Measurements from ENCODE around the gene CCNH.

CCNH gene
- 54.6 to 60.5 reads per million in 2 experiments for total RNA-seq

- peak; percentile 95 for DNase-seq (ENCODE audit: low read depth)
Measured at GRCh38 chr5:87412630-87413342, at the start of gene CCNH. CCNH (minus strand) TSS chr5:87412930; CDS start chr5:87412794, 136 bp downstream.

DNA sequence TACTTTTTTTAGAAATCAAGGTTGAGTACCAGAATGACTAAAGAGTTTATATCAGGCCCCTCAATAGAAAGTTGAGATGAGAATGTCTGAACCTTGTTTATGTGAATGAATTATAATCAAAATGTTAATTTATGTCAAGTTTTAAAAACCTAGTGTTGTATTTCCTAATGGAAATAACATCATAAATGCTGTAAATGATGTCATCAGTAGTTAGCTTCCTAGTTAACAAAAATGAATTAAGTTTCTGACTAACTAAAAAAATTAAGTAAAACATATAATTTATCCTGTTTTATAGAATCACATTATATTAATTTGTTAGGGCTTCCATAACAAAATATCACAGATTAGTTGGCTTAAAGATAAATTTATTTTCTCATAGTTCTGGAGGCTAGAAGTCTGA, 45.0 kb upstream of the CCNH start:
- no peak for DNase-seq (ENCODE audit: low read depth)

DNA sequence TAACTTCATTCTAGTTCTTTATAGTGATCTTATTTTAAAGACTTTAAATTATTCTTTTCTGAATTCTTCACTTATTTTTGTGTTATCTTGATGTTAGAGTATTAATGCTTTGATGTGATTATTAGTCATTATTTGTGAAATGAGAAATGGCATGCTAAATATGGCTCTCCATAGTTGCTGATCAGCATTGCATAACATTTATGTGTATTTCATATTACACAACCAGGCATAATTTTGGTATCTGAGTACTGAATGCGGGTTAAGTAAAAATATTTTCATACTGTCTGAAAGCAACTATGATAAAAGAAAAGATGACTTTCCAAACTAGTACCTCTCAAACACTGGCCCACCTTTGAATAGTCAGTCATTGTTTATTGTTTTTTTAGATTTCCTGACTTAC, 41.1 kb upstream of the CCNH start:
- DNase-seq (ENCODE audit: low read depth): no peak

- DNase-seq (ENCODE audit: low read depth): no peak
Measured at GRCh38 chr5:87452837-87453236, 40.1 kb upstream of the CCNH start.

GRCh38 chr5:87442419-87442818, 29.7 kb upstream of the CCNH start:
- DNase-seq (ENCODE audit: low read depth): no peak

DNA sequence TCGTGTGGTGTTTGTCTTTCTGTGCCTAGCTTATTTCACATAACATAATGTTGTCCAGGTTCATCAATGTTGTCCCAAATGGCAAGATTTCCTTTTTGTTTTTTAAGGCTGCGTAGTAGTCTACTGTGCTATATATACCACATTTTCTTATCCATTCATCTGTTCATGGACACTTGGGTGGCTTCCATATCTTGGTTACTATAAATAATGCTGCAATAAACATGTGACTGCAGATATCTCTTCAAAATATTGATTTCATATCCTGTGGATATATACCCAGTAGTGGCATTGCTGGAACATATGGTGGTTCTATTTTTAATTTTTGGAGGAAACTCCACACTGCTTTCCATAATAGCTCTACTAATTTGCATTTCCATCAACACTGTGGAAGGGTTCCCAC, 25.5 kb upstream of the CCNH start:
- DNase-seq (ENCODE audit: low read depth): no peak

- DNase-seq (ENCODE audit: low read depth): no peak
Measured at GRCh38 chr5:87437724-87438123, 25.0 kb upstream of the CCNH start.

- no peak for DNase-seq (ENCODE audit: low read depth)
Measured at GRCh38 chr5:87435144-87435694, 22.5 kb upstream of the CCNH start.

DNA sequence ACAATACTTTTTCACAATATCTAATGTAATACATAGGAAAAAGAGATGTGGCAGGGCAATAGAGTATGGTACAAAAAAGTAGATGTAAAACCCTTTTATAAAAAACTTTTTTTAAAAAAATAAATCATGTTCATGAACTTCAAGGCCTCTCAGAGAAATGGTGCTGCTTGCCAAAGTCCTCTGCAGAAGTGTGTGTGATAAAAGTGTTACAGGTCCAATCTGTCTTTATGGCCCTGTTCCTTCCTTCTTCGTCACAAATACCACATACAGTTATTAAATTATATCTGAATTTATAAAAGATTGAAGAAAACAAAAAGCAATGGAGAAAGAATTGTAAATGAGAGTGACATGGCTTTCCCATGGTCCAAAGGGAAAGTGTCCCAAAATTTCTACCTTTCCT, 21.7 kb upstream of the CCNH start:
- no peak for DNase-seq (ENCODE audit: low read depth)

DNA sequence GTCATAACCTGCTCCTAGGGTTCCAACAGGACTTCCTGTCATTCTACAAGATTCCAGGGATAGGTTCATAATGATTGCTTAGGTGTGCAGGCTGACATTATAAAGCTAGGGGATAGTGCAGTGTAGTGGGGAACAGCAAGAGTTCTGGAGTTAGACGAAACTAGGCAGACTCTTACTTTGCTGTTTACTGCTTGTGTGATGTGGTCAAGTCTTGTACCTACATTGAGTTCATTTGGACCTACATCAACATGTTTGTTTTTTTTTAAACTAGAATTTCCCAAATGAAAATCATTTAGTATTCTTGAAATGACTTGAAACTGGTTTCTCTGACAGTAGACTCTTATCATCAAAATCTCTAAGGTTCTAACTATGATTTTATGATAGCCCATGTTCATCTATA, 21.2 kb upstream of the CCNH start:
- DNase-seq (ENCODE audit: low read depth): no peak

DNA sequence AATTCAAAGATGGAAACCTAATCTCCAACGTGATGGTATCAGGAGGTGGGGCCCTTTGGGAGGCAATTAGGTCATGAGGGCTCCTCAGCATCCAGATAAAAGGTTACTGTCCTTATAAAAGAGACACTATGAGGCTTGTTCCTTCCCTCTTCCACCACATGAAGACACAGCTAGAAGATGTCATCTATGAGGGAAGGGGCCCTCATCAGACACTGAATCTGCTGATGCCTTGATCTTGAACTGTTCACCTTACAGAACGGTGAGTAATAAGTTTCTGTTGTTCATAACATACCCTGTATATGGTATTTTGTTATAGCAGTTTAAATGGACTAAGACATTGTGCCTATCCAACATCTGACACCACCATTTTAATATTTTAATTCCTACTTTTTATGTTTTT, 19.7 kb upstream of the CCNH start:
- DNase-seq (ENCODE audit: low read depth): no peak

DNA sequence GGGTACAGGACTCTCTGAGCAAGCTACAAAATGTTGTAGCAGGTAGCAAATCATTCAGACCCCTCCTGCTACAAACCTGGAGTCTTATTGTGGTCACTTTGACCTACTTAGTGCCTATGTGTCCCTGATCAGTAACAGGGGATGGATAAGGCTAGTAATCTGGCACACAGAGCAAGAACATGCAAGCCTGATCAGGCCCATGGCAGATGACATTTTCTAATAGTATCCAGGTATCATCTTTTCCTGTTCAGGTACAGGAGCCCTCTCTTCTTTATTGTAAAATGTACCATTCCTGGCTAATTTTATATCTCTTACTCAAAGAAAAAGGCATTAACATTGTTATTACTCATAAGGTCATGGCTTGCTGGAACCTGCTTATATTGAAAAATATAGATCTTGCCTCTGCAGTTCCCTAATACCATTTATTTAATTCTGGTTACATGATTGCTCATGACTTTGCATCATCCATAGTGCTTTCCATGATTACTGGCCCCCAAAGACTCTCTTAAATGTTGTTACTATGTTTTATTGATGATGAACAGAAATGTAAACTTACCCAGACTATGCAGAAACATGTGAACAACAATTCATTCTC, 18.2 kb upstream of the CCNH start:
- no peak for DNase-seq (ENCODE audit: low read depth)

GRCh38 chr5:87423755-87424154, 11.0 kb upstream of the CCNH start:
- no peak for DNase-seq (ENCODE audit: low read depth)

- no peak for DNase-seq (ENCODE audit: low read depth)
Measured at GRCh38 chr5:87421307-87421706, 8.6 kb upstream of the CCNH start.

GRCh38 chr5:87418506-87418905, 5.8 kb upstream of the CCNH start:
- DNase-seq (ENCODE audit: low read depth): no peak

DNA sequence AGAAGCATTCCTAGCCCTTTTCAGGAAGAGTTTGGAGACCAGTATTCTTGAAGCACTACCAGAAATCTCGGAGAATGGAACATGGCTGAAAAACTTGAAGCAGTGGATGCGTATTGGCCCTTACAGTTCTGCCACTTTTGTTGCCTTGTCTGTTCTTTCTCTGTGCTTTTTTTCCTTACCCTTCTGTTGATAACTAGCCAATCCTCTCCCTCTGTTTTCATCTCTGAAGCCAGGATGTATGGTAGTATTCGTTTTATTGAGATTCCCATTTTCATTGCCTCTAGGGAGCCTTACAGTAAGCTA, 564 bp upstream of the CCNH start:
- no peak for DNase-seq (ENCODE audit: low read depth)

DNA sequence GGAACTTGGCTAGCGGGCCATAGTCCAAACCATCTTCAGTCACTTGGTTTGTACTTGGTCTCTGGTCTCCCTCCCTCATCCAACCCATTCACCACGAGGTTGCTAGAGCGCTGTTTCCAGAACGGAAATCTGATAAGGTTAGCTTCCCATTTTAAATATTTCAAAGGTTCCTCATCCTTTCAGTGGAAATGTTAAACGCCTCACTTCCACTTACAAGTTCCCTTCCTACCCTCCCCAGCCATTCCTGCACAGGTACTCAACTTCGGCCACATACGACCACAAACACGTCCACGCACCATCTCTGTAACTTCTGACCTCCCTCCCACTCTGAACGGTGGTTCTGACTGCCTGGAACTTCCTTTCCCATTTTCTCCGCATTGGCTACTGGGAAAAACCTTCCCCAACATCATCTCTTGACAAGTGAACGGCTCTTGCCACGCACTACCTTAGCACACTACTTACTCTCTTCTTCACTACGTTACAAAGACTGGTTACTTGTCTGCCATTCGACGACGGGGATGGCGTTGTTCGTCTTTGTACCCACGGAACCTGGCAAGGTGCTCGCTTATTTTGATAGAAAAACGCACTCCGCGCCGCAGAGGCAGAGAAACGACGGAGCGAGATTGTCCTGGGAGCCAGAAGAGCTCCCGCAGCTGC, 629 bp downstream of the CCNH start:
- DNase-seq (ENCODE audit: low read depth): peak; percentile 16

- DNase-seq (ENCODE audit: low read depth): no peak
Measured at GRCh38 chr5:87411586-87411972, 1.2 kb downstream of the CCNH start.

- no peak for DNase-seq (ENCODE audit: low read depth)
Measured at GRCh38 chr5:87410931-87411330, 1.8 kb downstream of the CCNH start.

GRCh38 chr5:87408204-87408603, 4.5 kb downstream of the CCNH start:
- no peak for DNase-seq (ENCODE audit: low read depth)

DNA sequence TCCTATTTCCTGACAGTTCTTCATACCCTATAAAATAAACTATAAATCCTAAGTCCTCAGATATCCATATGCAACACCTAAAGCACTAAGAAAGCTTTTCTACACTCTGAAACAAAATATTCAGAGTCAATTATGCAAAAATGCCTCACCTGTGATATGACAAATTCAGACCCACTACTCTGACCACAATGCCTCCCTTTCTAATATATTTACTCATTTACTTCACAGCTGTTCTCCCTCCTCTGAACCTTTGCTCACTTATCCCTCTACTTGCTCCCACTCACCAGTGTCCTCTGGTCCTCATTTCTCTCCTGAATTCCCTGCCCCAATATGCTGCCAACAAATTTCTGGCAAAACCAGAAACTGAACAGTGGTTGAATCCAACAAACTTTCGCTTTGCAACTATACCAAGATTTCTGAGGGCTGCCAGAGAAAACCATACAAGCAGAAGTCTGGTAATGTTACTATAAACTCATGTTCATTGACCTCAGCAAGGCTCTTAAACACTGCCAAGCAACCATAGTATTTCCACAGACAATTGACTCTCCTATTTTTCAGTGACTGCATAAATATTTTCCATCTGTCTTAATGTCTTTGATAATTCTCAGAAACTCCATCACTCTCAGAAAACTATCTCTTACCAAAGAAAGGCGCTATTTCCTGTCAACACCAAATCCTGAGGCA, 7.1 kb downstream of the CCNH start:
- DNase-seq (ENCODE audit: low read depth): no peak

DNA sequence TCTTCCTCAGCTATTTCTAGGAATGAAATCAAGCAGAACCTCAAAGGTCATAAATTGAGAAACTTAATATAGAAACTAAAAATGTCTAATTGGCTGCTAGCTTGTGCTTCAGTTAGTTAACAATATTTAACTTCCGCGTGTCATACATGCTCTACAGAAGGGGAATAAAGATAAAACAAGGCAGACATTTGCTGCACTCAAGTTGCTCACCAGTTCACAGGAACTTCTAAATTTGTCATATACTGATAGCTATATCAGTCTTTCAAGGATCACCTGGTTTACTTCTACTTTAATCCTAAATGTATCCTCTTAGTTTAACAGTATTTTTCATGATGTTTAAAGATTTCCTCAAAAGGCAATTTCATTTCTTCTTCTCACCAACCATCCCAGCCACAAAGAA, 8.4 kb downstream of the CCNH start:
- DNase-seq (ENCODE audit: low read depth): no peak

DNA sequence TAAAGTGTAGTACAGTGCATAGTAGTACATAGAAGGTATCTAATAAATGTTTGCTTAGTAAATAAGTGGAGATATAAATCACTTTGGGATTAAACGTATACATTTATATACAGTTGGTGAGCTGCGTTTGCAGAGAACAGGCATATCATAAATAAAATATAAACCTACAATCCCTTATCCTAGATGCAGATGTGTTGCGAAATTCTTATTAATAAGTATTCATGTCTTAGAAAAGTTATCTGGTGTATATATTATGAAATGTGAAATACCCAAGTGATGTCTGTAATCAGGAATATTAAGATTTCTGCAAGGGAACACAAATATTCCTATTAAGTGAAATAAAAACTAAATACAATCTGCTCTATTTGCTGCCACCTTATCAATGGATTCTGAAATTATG, 8.8 kb downstream of the CCNH start:
- no peak for DNase-seq (ENCODE audit: low read depth)
